ENCODE results near the gene NOL7.

DNA sequence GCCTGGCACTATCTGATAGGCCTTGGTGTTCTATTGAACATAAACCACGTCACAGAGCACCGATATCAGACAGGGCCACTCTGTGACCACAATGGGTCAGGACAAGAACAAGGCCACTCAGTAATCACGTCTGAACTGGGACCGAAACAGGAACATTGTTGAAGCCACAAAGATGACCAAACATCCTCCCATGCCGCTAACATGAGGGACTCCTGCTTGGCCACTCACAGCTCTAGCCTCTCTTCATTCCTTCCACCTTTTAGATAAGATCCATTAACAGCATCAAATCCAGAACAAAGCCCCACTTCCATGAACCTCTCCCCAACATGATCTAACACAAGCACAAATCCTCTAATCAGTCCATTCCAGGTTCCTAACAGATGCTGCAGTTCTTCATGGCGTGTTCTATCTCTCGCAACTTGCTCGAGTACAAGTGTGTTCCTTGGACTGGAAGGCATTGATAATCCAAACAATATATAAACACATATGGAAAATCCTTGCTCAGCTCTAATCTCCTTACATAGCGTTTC lies 33.4 kb upstream of the NOL7 start:
- no peak for TF ChIP-seq POLR2A (IDR thresholded peaks at IDR 0.05)
- TF ChIP-seq, protein P1, sequence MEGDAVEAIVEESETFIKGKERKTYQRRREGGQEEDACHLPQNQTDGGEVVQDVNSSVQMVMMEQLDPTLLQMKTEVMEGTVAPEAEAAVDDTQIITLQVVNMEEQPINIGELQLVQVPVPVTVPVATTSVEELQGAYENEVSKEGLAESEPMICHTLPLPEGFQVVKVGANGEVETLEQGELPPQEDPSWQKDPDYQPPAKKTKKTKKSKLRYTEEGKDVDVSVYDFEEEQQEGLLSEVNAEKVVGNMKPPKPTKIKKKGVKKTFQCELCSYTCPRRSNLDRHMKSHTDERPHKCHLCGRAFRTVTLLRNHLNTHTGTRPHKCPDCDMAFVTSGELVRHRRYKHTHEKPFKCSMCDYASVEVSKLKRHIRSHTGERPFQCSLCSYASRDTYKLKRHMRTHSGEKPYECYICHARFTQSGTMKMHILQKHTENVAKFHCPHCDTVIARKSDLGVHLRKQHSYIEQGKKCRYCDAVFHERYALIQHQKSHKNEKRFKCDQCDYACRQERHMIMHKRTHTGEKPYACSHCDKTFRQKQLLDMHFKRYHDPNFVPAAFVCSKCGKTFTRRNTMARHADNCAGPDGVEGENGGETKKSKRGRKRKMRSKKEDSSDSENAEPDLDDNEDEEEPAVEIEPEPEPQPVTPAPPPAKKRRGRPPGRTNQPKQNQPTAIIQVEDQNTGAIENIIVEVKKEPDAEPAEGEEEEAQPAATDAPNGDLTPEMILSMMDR (IDR thresholded peaks at IDR 0.05): no peak
